ENCODE data around the gene SRSF7. TPM values are rescaled to one million over a fixed set of nuclear protein-coding genes. Genes with fewer than 3 reads are reported as not detected.

The SRSF7 gene
- total RNA-seq: 45.2 and 95.4 TPM in 2 replicates

DNA sequence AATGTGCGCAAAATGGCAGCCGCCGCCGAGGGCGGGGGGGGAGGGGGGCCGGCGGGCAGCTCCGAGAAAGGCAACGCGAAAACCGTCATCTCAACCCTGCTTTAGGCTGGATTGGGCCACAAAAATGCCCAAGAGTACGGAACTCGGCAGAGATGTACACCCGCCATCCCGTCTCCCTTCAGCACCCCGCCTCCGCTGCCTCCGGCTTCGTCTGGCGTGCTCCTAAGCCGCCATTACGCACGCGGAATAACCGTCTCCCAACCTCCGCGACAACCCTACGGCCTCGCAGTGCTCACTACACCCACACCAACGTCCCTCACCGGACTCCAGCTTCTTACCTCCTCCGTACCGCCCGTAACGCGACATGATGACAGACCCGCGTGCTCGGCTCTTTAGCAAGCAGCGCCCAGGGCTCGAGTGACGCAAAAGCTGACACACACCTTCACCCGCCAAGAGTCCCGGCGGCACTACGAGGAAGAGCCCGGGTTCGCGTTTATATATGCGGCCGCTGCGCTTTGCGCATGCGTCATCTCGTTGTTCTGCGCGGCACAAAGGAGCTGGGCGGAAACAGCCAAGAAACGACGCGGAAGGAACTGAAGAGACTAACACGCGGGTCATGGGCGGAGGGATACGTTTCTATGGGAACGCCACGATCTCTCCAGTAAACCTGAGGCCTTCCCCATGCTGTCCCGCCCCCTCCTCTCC lies at the start of gene SRSF7:
TSS of gene SRSF7 (minus strand) at position 471 of the 705 bp plus-strand sequence. CDS start at position 366, 105 bp downstream.

Other genes starting within 250 kb of the SRSF7 start
- 19.0 and 29.4 TPM in 2 replicates for gene HNRNPLL, start 148.4 kb downstream of the SRSF7 start, total RNA-seq
- gene GALM, start 85.2 kb downstream of the SRSF7 start, total RNA-seq: 2.4 and 3.6 TPM in 2 replicates
- 13.2 and 15.4 TPM in 2 replicates for gene GEMIN6, start 26.8 kb upstream of the SRSF7 start, total RNA-seq
- 10.4 and 13.4 TPM in 2 replicates for gene DHX57, start 124.6 kb upstream of the SRSF7 start, total RNA-seq
- 7.7 TPM in 2 replicates for gene MORN2, start 124.6 kb upstream of the SRSF7 start, total RNA-seq
- under 0.01 and 0.64 TPM in 2 replicates for gene ARHGEF33, start 138.5 kb upstream of the SRSF7 start, total RNA-seq

Measured in tracheal epithelial cell (primary cell).